ENCODE measurements around the gene NPIPA8. TPM values are rescaled to one million over a fixed set of nuclear protein-coding genes. Genes with fewer than 3 reads are reported as not detected.
"Not testable (repeated sequence)": the region's sequence is repeated elsewhere in the genome, so short reads cannot be mapped to it uniquely, and the experiment has no call there.

NPIPA8 gene
- total RNA-seq, 5 donors from 2014 or later (not counting 1 experiment from before 2014, with no cell fraction given) = 0.36 to 2.2 (median 0.48) TPM; not detected in 1

GRCh38 chr16:18306066-18306465, 30.5 kb downstream of the NPIPA8 start:
- H3K9me3 ChIP-seq; H3K27me3 Mint-ChIP-seq; H3K9me3 Mint-ChIP-seq; CTCF ChIA-PET; H3K4me3 Mint-ChIP-seq; DNase-seq; ATAC-seq (replicated peaks in 1 of 4); H3K4me1 ChIP-seq (ENCODE audit: control insufficient read depth in 1 of 2, extremely low read depth in 1 of 2, insufficient read depth in 2 of 2, low read length in 2 of 2); H3K4me3 ChIP-seq (ENCODE audit: control insufficient read depth in 1 of 2, extremely low read depth in 1 of 2, low read length in 1 of 2); H3K36me3 ChIP-seq (ENCODE audit: control insufficient read depth in 2 of 2, extremely low read depth in 1 of 2, insufficient read depth in 1 of 2, low read length in 1 of 2); POLR2A ChIA-PET; H3K27me3 ChIP-seq (replicated peaks in 1 of 2; ENCODE audit: control insufficient read depth in 2 of 2, extremely low read depth in 1 of 2, insufficient read depth in 2 of 2, low read length in 1 of 2); H3K4me1 Mint-ChIP-seq; H3K36me3 Mint-ChIP-seq; H3K27ac ChIP-seq (ENCODE audit: low read length); H3K27ac Mint-ChIP-seq: not testable (repeated sequence)
- no CpG with 5 or more reads among the region's 5 CpGs for WGBS (ENCODE audit: insufficient coverage)

DNA sequence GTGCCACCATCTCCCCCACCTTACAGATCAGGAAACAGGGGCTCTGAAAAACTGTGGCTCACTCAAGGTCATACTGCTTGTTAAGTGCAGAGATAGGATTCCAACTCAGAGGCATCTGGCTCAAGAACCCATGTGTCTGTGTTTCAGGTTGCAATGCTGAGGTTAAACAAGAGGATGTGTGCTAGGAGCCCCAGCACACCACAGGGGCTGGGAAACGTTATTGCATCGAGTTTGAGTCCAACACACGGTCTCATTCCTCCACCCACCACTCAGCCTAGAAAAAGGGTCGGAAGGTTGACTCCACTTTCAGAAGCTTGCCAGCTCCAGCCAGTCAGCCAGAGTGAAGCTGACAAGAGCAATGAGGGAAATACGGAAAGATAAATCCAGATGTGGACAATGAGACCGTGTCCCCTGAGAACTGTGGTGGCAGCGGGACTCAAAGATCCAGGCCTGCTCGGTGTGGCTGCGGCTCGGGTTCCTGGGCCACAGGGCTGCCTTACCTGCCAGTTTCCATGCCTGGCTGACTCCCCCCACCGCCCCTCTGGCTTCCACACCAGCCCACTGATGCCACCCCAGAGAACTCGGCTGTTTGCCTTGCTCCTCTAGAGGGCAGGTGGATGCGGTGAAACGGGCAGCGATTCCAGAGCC, 33.4 kb downstream of the NPIPA8 start:
- H3K4me1 ChIP-seq (ENCODE audit: control insufficient read depth in 1 of 2, extremely low read depth in 1 of 2, insufficient read depth in 2 of 2, low read length in 2 of 2); CTCF ChIA-PET: not testable (repeated sequence)

DNA sequence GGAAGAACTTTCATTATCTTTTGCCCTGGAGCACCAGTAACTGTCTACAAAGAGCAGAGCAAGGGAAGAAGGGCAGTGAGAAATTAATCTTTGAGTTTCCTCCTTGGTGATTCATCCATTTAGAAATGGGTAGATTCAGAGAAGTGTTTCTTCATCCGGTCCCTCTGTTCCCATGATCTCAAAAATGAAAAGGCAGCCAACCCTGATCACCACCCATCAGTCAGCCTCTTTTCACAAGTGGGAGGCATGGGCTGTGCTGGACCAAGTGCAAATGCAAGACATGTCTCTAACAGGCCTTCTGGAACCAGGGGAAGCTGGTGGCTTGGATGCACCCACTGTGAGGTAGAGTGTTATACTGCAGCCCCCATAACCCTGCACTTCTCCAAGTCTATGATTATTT, 38.8 kb downstream of the NPIPA8 start:
- CTCF ChIA-PET; H3K9me3 ChIP-seq; H3K27me3 ChIP-seq (replicated peaks in 1 of 2; ENCODE audit: control insufficient read depth in 2 of 2, extremely low read depth in 1 of 2, insufficient read depth in 2 of 2, low read length in 1 of 2); H3K4me1 ChIP-seq (ENCODE audit: control insufficient read depth in 1 of 2, extremely low read depth in 1 of 2, insufficient read depth in 2 of 2, low read length in 2 of 2); H3K4me3 Mint-ChIP-seq; H3K27me3 Mint-ChIP-seq; H3K4me3 ChIP-seq (ENCODE audit: control insufficient read depth in 1 of 2, extremely low read depth in 1 of 2, low read length in 1 of 2); H3K9me3 Mint-ChIP-seq; H3K4me1 Mint-ChIP-seq; ATAC-seq (replicated peaks in 1 of 4); POLR2A ChIA-PET; H3K36me3 ChIP-seq (ENCODE audit: control insufficient read depth in 2 of 2, extremely low read depth in 1 of 2, insufficient read depth in 1 of 2, low read length in 1 of 2); H3K36me3 Mint-ChIP-seq; H3K27ac ChIP-seq (ENCODE audit: low read length); DNase-seq; H3K27ac Mint-ChIP-seq: not testable (repeated sequence)
- no CpG with 5 or more reads among the region's 1 CpG for WGBS (ENCODE audit: insufficient coverage)

More for the DNA sequence above, 33.4 kb downstream of the NPIPA8 start:
- H3K27ac Mint-ChIP-seq; H3K4me1 Mint-ChIP-seq; H3K36me3 ChIP-seq (ENCODE audit: control insufficient read depth in 2 of 2, extremely low read depth in 1 of 2, insufficient read depth in 1 of 2, low read length in 1 of 2); H3K27me3 Mint-ChIP-seq; H3K4me3 ChIP-seq (ENCODE audit: control insufficient read depth in 1 of 2, extremely low read depth in 1 of 2, low read length in 1 of 2); H3K27me3 ChIP-seq (replicated peaks in 1 of 2; ENCODE audit: control insufficient read depth in 2 of 2, extremely low read depth in 1 of 2, insufficient read depth in 2 of 2, low read length in 1 of 2); H3K9me3 ChIP-seq; H3K27ac ChIP-seq (ENCODE audit: low read length); H3K36me3 Mint-ChIP-seq; ATAC-seq (replicated peaks in 1 of 4); POLR2A ChIA-PET; DNase-seq; H3K4me3 Mint-ChIP-seq; H3K9me3 Mint-ChIP-seq: not testable (repeated sequence)
- WGBS (ENCODE audit: insufficient coverage) = no CpG with 5 or more reads among the region's 15 CpGs

DNA sequence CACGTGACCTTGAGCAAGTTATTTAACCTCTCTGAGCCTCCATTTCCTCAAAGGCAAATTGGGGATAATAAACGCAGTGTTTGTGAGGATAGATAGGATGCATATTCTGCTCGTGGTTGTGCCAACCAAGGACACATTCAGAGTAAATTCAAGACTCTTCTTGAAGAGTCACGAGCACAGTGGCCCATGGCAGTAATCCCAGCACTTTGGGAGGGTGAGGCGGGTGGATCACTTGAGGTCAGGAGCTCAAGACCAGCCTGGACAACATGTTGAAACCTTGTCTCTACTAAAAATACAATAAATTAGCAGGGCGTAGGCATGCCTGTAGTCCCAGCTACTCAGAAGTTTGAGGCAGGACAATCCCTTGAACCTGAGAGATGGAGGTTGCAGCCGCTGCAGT, 39.6 kb downstream of the NPIPA8 start:
- DNase-seq; H3K36me3 Mint-ChIP-seq; H3K9me3 ChIP-seq; H3K9me3 Mint-ChIP-seq; H3K27me3 Mint-ChIP-seq; H3K4me3 ChIP-seq (ENCODE audit: control insufficient read depth in 1 of 2, extremely low read depth in 1 of 2, low read length in 1 of 2); H3K27ac ChIP-seq (ENCODE audit: low read length); POLR2A ChIA-PET; H3K4me3 Mint-ChIP-seq; H3K27ac Mint-ChIP-seq; H3K4me1 ChIP-seq (ENCODE audit: control insufficient read depth in 1 of 2, extremely low read depth in 1 of 2, insufficient read depth in 2 of 2, low read length in 2 of 2); ATAC-seq (replicated peaks in 1 of 4); H3K36me3 ChIP-seq (ENCODE audit: control insufficient read depth in 2 of 2, extremely low read depth in 1 of 2, insufficient read depth in 1 of 2, low read length in 1 of 2); CTCF ChIA-PET; H3K27me3 ChIP-seq (replicated peaks in 1 of 2; ENCODE audit: control insufficient read depth in 2 of 2, extremely low read depth in 1 of 2, insufficient read depth in 2 of 2, low read length in 1 of 2); H3K4me1 Mint-ChIP-seq: not testable (repeated sequence)
- WGBS (ENCODE audit: insufficient coverage) = no CpG with 5 or more reads among the region's 7 CpGs

GRCh38 chr16:18294371-18294770, 42.2 kb downstream of the NPIPA8 start:
- CTCF ChIA-PET = not testable (repeated sequence)

DNA sequence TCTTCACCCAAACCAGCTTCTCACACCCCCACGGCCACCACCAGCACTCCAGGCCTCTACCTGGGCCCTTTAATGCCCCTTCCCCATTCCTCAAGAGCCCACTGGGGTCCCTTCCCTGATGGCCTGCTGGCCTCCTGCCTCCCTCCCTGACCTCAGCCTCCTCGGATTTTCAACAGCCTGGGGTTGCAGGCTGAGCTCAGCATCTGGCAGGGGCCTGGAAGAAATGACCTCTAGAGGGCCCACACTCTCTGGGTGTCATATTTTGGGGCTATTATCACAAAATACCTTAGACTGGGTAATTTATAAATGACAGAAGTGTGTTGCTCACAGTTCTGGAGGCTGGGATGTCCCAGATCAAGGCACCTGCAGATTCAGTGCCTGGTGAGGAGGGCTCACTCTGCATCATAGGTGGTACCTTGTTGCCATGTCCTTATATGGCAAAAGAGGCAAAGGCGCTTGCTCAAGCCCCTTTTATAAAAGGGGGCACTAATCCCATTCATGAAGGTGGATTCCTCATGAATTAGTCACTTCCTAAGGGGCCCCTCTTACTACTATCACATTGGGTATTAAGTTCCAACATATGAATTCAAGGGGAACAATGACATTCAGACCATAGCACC, 43.1 kb downstream of the NPIPA8 start:
- DNase-seq; H3K4me3 ChIP-seq (ENCODE audit: control insufficient read depth in 1 of 2, extremely low read depth in 1 of 2, low read length in 1 of 2); H3K4me1 Mint-ChIP-seq; H3K9me3 Mint-ChIP-seq; ATAC-seq (replicated peaks in 1 of 4); H3K27me3 Mint-ChIP-seq; H3K4me1 ChIP-seq (ENCODE audit: control insufficient read depth in 1 of 2, extremely low read depth in 1 of 2, insufficient read depth in 2 of 2, low read length in 2 of 2); H3K27me3 ChIP-seq (replicated peaks in 1 of 2; ENCODE audit: control insufficient read depth in 2 of 2, extremely low read depth in 1 of 2, insufficient read depth in 2 of 2, low read length in 1 of 2); H3K4me3 Mint-ChIP-seq; POLR2A ChIA-PET; CTCF ChIA-PET; H3K36me3 Mint-ChIP-seq; H3K9me3 ChIP-seq; H3K36me3 ChIP-seq (ENCODE audit: control insufficient read depth in 2 of 2, extremely low read depth in 1 of 2, insufficient read depth in 1 of 2, low read length in 1 of 2); H3K27ac ChIP-seq (ENCODE audit: low read length); H3K27ac Mint-ChIP-seq: not testable (repeated sequence)
- no CpG with 5 or more reads among the region's 3 CpGs for WGBS (ENCODE audit: insufficient coverage)

More at GRCh38 chr16:18294371-18294770, 42.2 kb downstream of the NPIPA8 start:
- H3K9me3 Mint-ChIP-seq; H3K27me3 ChIP-seq (replicated peaks in 1 of 2; ENCODE audit: control insufficient read depth in 2 of 2, extremely low read depth in 1 of 2, insufficient read depth in 2 of 2, low read length in 1 of 2); H3K36me3 ChIP-seq (ENCODE audit: control insufficient read depth in 2 of 2, extremely low read depth in 1 of 2, insufficient read depth in 1 of 2, low read length in 1 of 2); H3K4me1 Mint-ChIP-seq; H3K4me3 ChIP-seq (ENCODE audit: control insufficient read depth in 1 of 2, extremely low read depth in 1 of 2, low read length in 1 of 2); H3K27ac Mint-ChIP-seq; H3K36me3 Mint-ChIP-seq; ATAC-seq (replicated peaks in 1 of 4); DNase-seq; H3K4me1 ChIP-seq (ENCODE audit: control insufficient read depth in 1 of 2, extremely low read depth in 1 of 2, insufficient read depth in 2 of 2, low read length in 2 of 2); POLR2A ChIA-PET; H3K27me3 Mint-ChIP-seq; H3K27ac ChIP-seq (ENCODE audit: low read length); H3K9me3 ChIP-seq; H3K4me3 Mint-ChIP-seq: not testable (repeated sequence)
- no CpG with 5 or more reads among the region's 5 CpGs for WGBS (ENCODE audit: insufficient coverage)

GRCh38 chr16:18290959-18291358, 45.6 kb downstream of the NPIPA8 start:
- H3K27me3 ChIP-seq (replicated peaks in 1 of 2; ENCODE audit: control insufficient read depth in 2 of 2, extremely low read depth in 1 of 2, insufficient read depth in 2 of 2, low read length in 1 of 2); H3K36me3 ChIP-seq (ENCODE audit: control insufficient read depth in 2 of 2, extremely low read depth in 1 of 2, insufficient read depth in 1 of 2, low read length in 1 of 2); ATAC-seq (replicated peaks in 1 of 4); H3K4me3 Mint-ChIP-seq; H3K9me3 Mint-ChIP-seq; H3K9me3 ChIP-seq; H3K27ac Mint-ChIP-seq; CTCF ChIA-PET; POLR2A ChIA-PET; H3K4me1 ChIP-seq (ENCODE audit: control insufficient read depth in 1 of 2, extremely low read depth in 1 of 2, insufficient read depth in 2 of 2, low read length in 2 of 2); H3K27me3 Mint-ChIP-seq; H3K4me1 Mint-ChIP-seq; DNase-seq; H3K4me3 ChIP-seq (ENCODE audit: control insufficient read depth in 1 of 2, extremely low read depth in 1 of 2, low read length in 1 of 2); H3K36me3 Mint-ChIP-seq; H3K27ac ChIP-seq (ENCODE audit: low read length): not testable (repeated sequence)
- no CpG with 5 or more reads among the region's 2 CpGs for WGBS (ENCODE audit: insufficient coverage)
